ENCODE measurements around the gene ATP6V0E2.

Gene ATP6V0E2

GRCh38 chr7:149873074-149873969, at the start of gene ATP6V0E2:
Gene ATP6V0E2, plus strand, starts transcription at chr7:149873969. Its CDS starts 97 bp downstream, at chr7:149874066.
- CTCF ChIA-PET: interaction anchor here (1.0 to 1.6 kb wide), 2 partner anchors 9 to 34 kb away, joined by 3 to 5 read pairs; no protein-coding TSS in a partner anchor

GRCh38 chr7:149824301-149824741, 49.4 kb upstream of the ATP6V0E2 start:
- no peak for TF ChIP-seq CTCF (IDR thresholded peaks at IDR 0.05; ENCODE audit: control extremely low read depth, extremely low read depth, low read depth, missing control alignments)
- CTCF ChIA-PET: no interaction called here
- no peak for DNase-seq (ENCODE audit: extremely low spot score)
- POLR2A ChIA-PET: no interaction called here

More at GRCh38 chr7:149873074-149873969, at the start of gene ATP6V0E2:
- POLR2A ChIA-PET: no interaction called here
- DNase-seq (ENCODE audit: extremely low spot score): peak; percentile 100
- TF ChIP-seq CTCF (IDR thresholded peaks at IDR 0.05; ENCODE audit: control extremely low read depth, extremely low read depth, low read depth, missing control alignments): no peak

- TF ChIP-seq CTCF (IDR thresholded peaks at IDR 0.05; ENCODE audit: control extremely low read depth, extremely low read depth, low read depth, missing control alignments): no peak
- CTCF ChIA-PET: interaction anchor here (1.3 kb wide), 1 partner anchor 9 kb away, joined by 3 read pairs; no protein-coding TSS in a partner anchor
- POLR2A ChIA-PET: no interaction called here
- no peak for DNase-seq (ENCODE audit: extremely low spot score)
These were observed 48.8 kb upstream of the ATP6V0E2 start for GRCh38 chr7:149824748-149825566.

- ChIA-PET POLR2A (no interaction called here), CTCF (interaction anchor here (1.3 kb wide), 1 partner anchor 10 kb away, joined by 3 read pairs; no protein-coding TSS in a partner anchor)
- no peak for DNase-seq (ENCODE audit: extremely low spot score)
- TF ChIP-seq CTCF (IDR thresholded peaks at IDR 0.05; ENCODE audit: control extremely low read depth, extremely low read depth, low read depth, missing control alignments): no peak
These were observed 48.0 kb upstream of the ATP6V0E2 start for GRCh38 chr7:149825567-149826343.

- CTCF ChIA-PET: no interaction called here
- no peak for DNase-seq (ENCODE audit: extremely low spot score)
- POLR2A ChIA-PET: no interaction called here
- TF ChIP-seq CTCF (IDR thresholded peaks at IDR 0.05; ENCODE audit: control extremely low read depth, extremely low read depth, low read depth, missing control alignments): no peak
These were observed 47.3 kb upstream of the ATP6V0E2 start for GRCh38 chr7:149826344-149827088.

Measured in GM10248 (cell line).